Sigmoid colon (tissue), 4 donors: ENCODE results near the gene CTNNA2.

Experiments
- CTCF ChIP-seq, 4 experiments: fragments of 450-650 bp in 3 of 4; fragments of 200-600 bp in 1 of 4; IDR thresholded peaks; one replicate each; pipeline ENCODE4 v1.5.1; 2016 to 2019; ENCODE audit warnings: antibody characterized with exemption in 4 of 4, mild to moderate bottlenecking in 3 of 4, moderate library complexity in 2 of 4
- POLR2AphosphoS5 ChIP-seq, 4 donors: sonication (generic); formaldehyde crosslinking; IDR thresholded peaks; one replicate each; pipeline ENCODE4 v1.6.1; 2017; ENCODE audit warnings: antibody characterized with exemption in 4 of 4

- TF ChIP-seq CTCF (IDR thresholded peaks at IDR 0.05), result no peak
- TF ChIP-seq POLR2AphosphoS5 (IDR thresholded peaks at IDR 0.05), result no peak
Measured at GRCh38 chr2:79619976-79620375, 107.1 kb downstream of the CTNNA2 start.
